Skin of body (tissue), 2 donors: ENCODE measurements around the gene MUCL3. TPM values are rescaled to one million over a fixed set of nuclear protein-coding genes. Genes with fewer than 3 reads are reported as not detected.
"Not testable (repeated sequence)": the region's sequence is repeated elsewhere in the genome, so short reads cannot be mapped to it uniquely, and the experiment has no call there.

ENCODE experiments used
- DNase-seq: peaks from one replicate; lab custom pipeline; 2025; lab: John Stamatoyannopoulos, UW
- total RNA-seq: library from RNA; depleted of rRNA; stranded (reverse); fragments of >200 nt; gene quantifications from one replicate; pipeline ENCODE4 v1.2.3, GENCODE V29; 2014

The MUCL3 gene
- total RNA-seq, 1 donor from 2014 or later = not detected

DNA sequence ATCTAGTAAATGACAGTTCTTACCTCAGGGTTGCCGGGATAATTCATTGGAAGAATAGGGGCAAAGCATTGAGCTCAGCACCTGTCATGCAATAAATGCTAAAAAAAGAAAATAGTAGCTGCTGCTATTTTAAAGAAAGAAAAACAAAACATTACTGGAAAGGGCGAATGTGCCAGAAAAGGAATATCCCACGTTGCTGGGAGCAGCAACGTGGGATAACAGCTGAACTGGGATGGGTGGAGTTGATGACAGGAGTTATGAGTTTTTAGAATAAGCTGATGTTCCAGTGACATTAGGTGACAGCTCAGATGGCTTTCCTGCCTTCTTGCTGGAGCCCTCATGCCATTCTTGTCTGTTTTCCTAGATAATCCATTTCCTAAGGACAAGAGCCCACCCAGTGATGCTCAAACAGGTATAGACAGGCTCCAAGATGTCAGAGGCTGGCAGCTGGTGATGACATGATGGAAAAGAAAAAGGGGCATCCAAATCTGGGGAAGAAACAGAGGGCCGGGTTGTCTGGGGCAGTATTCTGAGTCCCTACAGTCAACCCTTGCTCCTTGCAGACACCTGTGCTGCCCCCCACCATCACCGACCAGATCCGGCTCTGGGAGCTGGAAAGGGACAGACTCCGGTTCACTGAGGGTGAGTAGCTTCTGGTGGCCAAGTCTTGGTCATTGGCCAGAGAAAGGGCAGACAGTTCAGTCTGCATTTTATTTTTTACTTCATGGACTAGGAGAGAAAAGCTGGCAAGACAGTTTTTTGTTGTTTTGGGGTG, 27.8 kb upstream of the MUCL3 start:
- no peak for DNase-seq

- no peak for DNase-seq
Observed at GRCh38 chr6:30913721-30914075, 27.1 kb upstream of the MUCL3 start.

- peak; percentile 87 for DNase-seq
Observed at GRCh38 chr6:30914076-30914853, 26.5 kb upstream of the MUCL3 start, which contains the start of gene VARS2. VARS2 (plus strand) TSS chr6:30914238; CDS start chr6:30914837, 599 bp downstream.

DNA sequence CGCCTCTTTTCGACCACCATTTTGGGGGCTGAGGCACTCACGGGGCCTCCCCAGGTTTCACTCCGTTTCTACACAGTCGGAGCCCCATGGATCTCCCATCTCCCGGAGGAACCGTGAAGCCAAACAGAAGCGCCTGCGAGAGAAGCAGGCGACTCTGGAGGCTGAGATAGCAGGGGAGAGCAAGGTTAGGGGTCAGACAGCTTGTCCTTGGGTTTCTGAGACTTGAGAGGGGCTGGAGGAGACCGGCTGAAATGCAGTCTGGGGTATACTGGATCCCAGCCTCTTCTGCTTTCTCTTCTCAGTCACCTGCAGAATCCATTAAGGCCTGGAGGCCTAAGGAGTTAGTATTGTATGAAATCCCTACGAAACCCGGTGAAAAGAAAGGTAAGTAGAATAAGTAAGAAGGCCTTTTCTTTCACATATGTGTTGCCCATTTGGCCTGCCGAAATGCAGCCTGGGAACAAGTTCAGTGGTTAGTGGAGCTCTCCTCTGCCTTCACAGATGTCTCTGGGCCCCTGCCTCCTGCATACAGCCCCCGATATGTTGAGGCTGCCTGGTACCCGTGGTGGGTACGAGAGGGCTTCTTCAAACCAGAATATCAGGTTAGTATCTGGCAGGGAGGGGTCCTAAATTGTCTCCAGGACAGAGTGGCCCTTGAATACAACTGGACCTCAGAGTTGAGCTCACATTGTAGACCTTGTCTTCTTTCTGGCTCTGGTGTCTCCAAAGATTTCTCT, 25.8 kb upstream of the MUCL3 start:
- no peak for DNase-seq

- peak; percentile 35 for DNase-seq
Observed at GRCh38 chr6:30915591-30915946, 25.2 kb upstream of the MUCL3 start.

DNA sequence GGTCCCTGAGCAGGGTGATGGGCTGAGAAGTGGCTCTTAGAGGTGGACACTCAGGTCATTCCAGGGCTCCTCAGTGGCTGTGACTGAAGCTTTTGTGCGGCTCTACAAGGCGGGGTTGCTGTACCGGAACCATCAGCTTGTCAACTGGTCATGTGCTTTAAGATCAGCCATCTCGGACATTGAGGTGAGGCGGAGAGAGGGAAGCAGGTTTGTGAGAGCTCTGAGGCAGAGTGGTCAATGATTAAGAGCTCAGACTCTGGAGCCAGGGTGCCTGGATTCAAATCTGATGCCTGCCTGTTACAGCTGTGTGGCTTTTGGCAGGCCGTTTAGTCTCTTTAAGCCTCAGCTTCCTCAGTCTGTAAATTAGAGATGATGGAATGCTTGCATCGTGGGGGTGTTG, 23.7 kb upstream of the MUCL3 start:
- DNase-seq = no peak

DNA sequence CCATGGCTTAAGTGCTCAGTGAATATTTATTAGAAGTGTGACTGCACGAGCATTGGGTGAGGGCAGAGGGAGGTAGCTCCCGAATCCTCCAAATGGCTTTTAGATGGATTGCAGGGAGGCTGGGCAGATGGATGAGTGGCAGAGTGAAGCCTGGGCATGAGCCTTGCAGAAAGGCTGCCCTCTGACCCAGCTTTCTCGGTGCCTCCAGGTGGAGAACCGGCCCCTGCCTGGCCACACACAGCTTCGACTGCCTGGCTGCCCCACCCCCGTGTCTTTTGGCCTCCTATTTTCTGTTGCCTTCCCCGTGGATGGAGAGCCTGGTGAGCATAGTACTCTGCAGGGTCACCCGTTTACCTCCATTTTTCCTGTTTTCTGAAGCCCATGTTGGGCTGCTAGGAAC, 23.3 kb upstream of the MUCL3 start:
- no peak for DNase-seq

- no peak for DNase-seq
Observed at GRCh38 chr6:30918670-30919069, 22.1 kb upstream of the MUCL3 start.

DNA sequence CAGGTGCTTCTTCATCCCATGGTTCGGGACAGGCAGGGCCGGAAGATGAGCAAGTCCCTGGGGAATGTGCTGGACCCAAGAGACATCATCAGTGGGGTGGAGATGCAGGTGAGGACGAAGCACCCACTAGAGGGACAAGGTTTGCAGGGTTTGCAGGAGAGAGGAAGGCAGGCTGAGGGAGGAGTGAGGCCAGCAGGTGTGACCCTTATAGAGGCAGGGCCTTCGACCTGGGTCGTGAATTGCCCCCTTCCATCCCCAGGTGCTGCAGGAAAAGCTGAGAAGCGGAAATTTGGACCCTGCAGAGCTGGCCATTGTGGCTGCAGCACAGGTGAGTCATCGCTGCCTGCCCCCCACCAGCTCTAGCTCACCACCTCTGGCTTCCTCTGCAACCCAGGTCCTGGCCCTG, 18.3 kb upstream of the MUCL3 start:
- no peak for DNase-seq

DNA sequence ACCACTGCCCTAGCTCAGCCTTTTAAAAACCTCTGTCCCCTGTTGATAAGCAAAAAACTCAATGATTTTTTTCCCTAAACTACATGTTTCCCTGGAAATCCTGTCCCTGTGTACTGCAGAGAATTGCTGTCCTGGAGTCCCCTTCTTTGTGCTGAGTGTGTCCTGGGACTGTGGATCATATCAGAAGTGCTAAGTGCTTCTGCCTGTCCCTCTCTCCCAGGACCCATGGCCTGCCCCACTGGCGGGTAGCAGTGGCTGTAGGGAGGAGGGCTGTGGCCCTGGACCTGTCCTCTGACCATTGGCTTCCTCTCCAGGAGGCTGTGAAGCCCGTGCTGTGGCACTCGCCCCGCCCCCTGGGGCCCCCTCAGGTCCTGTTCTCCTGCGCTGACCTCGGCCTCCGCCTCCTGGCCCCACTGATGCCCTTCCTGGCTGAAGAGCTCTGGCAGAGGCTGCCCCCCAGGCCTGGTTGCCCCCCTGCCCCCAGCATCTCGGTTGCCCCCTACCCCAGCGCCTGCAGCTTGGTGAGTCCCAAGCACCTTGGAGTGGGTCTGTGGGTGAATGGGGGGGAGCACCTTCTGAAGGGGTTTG, 16.6 kb upstream of the MUCL3 start:
- DNase-seq = not testable (repeated sequence)

GRCh38 chr6:30926644-30927043, 14.1 kb upstream of the MUCL3 start:
- no peak for DNase-seq

- DNase-seq = not testable (repeated sequence)
Observed at GRCh38 chr6:30927080-30927479, 13.7 kb upstream of the MUCL3 start.

- no peak for DNase-seq
Observed at GRCh38 chr6:30928677-30929076, 12.1 kb upstream of the MUCL3 start.

DNA sequence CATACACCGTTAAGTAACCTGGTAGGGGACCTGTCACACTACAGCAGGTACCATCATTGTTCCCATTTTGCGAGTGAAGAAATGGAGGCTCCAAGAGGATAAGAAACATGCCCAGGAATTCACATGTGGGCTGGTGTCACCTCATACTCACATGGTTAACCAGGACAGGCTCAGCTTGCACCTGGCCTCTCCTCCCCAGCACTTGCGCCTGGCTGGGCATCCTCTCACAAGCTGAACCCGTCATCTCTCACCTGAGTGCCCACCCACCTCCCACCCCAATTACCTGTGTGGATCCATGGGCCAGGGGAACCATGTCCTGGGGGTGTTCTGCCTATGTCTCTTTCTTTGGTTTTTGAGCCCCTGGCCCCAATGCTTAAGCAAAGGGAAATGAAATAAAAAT, 10.3 kb upstream of the MUCL3 start:
- DNase-seq = no peak

DNA sequence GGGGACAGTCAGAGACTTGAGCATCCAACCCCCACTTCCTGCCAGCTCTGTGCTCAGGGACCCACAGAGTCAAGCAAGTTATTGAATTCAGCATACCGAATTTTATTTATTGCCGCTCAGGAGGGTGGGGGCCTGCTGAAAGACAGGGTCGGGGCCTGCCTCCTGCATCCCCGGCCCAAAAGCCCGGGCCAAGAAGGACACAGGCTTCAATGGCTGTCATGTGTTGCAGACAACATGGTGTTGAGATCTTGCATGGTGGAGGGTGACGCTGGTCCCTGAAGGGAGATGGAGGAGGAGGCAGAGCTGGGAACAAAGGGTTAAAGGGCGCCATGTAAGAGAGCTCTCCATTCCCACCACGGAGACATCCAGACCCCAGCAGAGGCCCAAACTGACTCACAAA, 9.5 kb upstream of the MUCL3 start:
- no peak for DNase-seq

- no peak for DNase-seq
Observed at GRCh38 chr6:30931969-30932645, 8.7 kb upstream of the MUCL3 start, which contains the start of gene SFTA2. SFTA2 (minus strand) TSS chr6:30932170; CDS start chr6:30932096, 74 bp downstream.

GRCh38 chr6:30932665-30933365, 8.0 kb upstream of the MUCL3 start:
- DNase-seq = no peak

GRCh38 chr6:30935018-30935417, 5.8 kb upstream of the MUCL3 start:
- DNase-seq = no peak

DNA sequence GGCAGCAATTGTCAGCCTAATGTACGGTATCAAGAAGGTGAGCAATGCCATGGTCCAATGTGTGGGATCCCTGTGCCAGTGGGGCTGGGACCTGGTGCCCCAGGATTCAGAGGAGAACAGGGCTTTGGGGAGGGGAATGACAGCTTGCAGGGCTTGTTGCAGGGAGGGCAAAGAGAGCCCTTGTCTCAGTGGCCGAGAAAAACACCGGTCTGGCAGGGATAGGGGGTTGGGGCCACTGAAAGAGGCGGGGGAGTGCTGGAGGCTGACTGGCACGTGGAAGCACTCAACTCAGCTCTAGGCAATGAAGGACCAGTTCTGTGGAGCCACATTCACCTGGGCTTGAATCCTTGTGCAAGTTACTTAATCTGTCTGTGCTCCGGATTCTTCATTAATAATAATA, 3.5 kb upstream of the MUCL3 start:
- DNase-seq = no peak

- no peak for DNase-seq
Observed at GRCh38 chr6:30938730-30939129, 2.0 kb upstream of the MUCL3 start.

DNA sequence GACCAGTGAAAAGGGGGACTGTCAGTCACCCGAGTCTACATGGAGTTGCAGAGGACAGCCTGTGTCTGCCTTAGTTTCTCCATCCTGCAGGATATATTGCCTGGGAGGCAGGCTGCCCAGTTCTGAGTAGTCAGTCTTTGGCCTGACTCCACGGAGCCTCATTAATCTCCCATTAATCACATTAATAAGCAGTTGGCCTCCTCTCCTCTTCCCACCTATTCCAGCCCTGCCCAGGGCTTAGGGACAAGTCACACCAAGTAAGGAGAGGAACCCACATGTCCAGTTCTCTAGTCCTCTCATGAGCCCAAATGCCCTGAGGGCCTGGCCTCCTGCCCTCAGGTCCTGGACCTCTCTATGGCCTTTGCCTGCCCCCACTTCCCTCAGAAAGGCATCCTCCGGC, 1.3 kb upstream of the MUCL3 start:
- no peak for DNase-seq
